AG08395 (cell line): ENCODE data around the gene TRDMT1.

Experiments used
- DNase-seq: peaks from one replicate; pipeline ENCODE4 v3.0.0; 2012; ENCODE audit warnings: mixed read lengths, low spot score

TRDMT1 gene

DNA sequence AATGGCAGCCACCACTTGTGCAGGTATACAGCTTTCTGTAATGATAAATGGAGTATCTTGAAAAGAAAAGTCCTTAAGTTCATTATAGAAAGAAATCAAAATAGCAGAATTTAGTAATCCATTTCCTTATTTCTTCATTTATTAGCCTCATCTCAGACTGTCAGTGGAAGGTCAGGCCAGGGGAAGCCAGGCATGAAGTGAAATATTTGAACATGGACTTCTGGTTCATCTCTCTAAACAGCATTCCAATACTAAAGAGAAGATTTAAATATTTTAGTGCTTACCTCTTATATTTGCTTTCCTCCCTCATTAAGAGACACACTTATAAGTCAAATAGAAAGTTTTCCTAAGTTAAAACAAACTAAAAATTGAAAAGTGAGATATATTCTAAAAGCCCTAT is 26.8 kb downstream of the TRDMT1 start:
- DNase-seq: no peak

GRCh38 chr10:17171141-17171641 is 30.3 kb downstream of the TRDMT1 start:
- no peak for DNase-seq

DNA sequence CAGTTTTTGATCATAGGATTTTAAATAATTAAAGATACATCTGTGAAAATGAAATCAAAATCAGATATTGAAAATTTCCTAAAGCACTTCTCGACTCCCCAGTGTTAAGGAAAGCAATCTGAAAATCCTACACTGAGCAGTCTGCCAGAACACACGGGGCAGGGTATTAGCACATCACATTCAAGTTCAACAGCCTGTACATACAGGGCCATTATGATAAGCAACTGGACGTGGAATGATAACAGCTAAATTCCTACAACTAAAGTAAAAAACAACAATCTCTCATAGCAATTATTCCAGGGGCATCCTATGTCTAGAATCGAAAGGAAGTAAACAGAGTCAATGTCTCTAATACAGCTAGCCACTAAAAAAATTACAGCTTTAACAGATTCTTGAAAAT is 31.7 kb downstream of the TRDMT1 start:
- DNase-seq: no peak

- DNase-seq: no peak
These were observed 34.8 kb downstream of the TRDMT1 start for GRCh38 chr10:17166699-17167098.

DNA sequence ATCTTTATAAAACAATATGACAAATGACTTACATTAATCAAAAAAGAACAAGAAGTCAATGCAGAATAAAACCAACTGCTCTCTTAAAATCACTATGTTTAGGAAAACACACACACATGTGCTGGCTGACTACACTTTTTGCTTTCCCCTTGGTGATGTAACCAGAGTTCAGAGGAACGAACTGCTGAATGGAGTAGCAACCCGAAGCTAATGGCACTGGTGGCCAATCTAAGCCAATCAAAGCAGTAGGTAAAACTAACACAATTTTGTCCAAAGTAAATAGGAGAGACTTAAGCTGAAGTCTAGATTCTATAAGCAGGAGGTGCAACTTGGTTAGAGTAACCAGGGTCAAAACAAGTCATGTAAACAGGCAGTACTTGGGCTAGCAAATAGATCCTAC is 38.6 kb downstream of the TRDMT1 start:
- no peak for DNase-seq

DNA sequence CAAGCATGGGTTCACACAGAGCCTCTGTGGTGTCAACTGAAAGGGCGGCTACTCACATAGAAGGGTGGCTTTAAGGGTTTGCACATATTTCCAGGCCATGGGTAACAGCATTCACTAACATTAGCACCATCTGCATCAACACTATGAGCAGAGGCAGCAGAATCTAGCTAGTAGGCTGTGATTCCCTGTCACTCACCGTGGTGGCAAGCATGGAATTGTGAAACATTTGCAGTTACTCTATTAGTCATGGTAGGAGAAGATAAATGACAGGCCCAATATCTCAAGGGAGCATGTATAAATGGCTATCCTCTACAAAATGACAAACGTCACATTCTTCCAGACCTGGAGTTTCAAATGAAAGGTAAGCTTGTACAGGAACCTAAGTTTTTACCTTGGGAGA is 39.7 kb downstream of the TRDMT1 start:
- no peak for DNase-seq

DNA sequence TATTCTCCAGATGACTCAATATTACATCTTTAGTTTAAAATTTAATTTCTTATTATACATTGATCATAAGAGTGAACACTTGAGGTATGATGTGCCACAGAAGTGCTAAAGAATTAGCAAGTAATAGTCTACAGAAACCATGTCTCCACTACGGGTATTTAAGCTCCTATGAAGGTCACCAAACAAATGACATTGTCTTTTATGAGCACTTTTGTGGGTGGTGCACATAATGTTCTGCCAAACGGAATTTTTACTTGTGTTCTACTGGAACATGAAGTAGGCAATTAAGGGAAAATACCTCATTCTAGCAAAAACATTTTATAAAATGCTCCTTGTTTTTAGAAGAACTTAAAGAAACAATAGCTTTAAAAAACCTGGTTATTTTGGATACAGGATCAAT is 44.4 kb downstream of the TRDMT1 start:
- DNase-seq: no peak

DNA sequence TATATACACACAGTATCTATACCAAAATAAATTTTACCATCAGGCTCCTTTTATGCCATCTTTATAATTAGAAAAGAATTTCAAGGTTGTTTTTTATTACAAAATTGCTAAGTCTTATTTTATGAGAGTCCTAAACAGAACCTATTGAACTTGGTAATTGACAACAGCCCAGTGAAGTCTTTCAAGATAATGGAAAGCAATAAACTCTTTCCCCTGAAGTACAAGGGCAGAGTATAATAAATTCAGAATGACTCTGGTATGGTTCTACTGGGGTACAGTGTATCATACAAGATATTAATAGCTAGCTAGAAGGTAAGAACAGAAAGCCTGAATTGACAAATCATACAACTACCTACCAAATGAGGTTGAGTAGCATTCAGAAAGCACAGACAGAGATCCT is 45.6 kb downstream of the TRDMT1 start:
- no peak for DNase-seq

GRCh38 chr10:17154116-17154515 is 47.4 kb downstream of the TRDMT1 start:
- no peak for DNase-seq

- no peak for DNase-seq
These were observed 48.2 kb downstream of the TRDMT1 start for GRCh38 chr10:17153321-17153720.

GRCh38 chr10:17151716-17152115 is 49.8 kb downstream of the TRDMT1 start:
- DNase-seq: no peak

DNA sequence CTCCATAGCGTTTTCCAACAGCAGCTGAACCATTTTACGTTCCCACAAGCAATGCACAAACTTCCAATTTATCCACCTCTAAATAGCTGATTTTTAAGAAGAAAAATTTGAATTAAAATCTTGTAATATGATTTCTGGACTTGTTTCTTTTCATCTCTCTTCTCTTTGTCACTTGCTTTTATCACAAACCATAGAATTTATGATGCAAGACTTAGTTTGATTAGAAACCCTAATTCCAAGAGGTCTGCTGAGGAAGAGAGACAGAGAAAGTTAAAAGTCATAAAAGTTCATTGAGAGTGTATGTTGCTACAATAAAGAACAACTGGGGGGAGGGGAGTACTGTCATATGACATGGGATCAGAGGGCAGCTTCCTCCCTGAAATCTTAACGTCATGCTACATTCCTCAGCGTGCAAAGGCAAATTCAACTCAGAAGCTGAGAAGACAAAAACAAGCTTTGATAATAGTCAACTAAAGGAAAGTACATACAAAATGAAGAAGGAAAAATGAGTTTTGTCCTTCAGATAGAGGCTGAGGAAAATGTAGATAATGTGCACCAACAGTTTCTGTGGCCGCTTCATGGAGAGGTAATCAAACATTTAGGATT is 53.5 kb downstream of the TRDMT1 start:
- no peak for DNase-seq

- DNase-seq: no peak
These were observed 54.6 kb downstream of the TRDMT1 start for GRCh38 chr10:17146892-17147291.

GRCh38 chr10:17145239-17145638 is 56.2 kb downstream of the TRDMT1 start:
- no peak for DNase-seq

DNA sequence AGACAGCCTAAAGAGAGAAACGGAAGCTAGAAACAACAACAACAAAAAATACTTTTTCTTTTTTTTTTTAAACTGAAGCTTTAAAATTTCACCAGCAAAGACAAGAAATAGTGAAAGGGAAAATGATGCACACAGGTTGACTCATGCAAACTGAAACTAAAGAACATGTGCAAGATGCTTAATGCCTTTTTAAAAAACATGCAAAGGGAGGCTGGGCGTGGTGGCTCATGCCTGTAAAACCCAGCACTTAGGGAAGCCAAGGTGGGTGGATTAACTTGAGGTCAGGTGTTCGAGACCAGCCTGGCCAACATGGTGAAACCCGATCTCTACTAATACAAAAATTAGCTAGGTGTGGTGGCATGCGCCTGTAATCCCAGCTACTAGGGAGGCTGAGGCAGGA is 56.7 kb downstream of the TRDMT1 start:
- DNase-seq: no peak

- no peak for DNase-seq
These were observed 57.4 kb downstream of the TRDMT1 start for GRCh38 chr10:17144032-17144431.

- peak; percentile 9 for DNase-seq
These were observed 58.3 kb downstream of the TRDMT1 start for GRCh38 chr10:17143055-17143690.

GRCh38 chr10:17141504-17142229 is 59.8 kb downstream of the TRDMT1 start:
- no peak for DNase-seq

- DNase-seq: no peak
These were observed 61.1 kb downstream of the TRDMT1 start for GRCh38 chr10:17140386-17140761.

GRCh38 chr10:17138460-17139042 is 62.9 kb downstream of the TRDMT1 start:
- DNase-seq: no peak

- DNase-seq: no peak
These were observed 66.7 kb downstream of the TRDMT1 start for GRCh38 chr10:17134737-17135260.

GRCh38 chr10:17134282-17134681 is 67.2 kb downstream of the TRDMT1 start:
- no peak for DNase-seq

DNA sequence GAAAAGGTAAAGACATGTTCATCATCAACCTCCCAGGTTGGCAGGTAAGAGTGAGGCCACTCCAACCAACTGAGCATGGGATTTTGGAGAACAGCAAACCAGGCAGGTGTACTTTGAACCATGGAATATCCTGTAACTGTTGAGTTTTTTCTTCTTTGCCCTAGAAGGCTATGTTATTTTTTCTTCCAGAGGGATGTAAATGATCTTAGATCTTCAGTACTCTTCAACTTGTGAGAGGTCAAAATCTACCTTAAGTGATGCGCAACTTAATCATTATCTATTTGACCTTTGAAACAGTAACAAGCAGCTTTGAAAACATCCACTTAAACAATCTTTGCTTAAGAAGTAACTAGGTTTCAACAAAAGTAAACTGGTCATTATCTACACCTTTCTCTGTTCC is 71.7 kb downstream of the TRDMT1 start, which contains the start of gene CUBN:
TSS of gene CUBN (minus strand) at position 71 of the 400 bp plus-strand sequence. CDS start at position 25, 46 bp downstream.
- DNase-seq: no peak
